NCI-H2107 treated with DMSO at 0.1 percent for 48 hours (cell line): ENCODE measurements around the gene HADHB.
"Not testable (repeated sequence)": the region's sequence is repeated elsewhere in the genome, so short reads cannot be mapped to it uniquely, and the experiment has no call there.

Experiments
- DNase-seq: peaks from one replicate; lab custom pipeline; 2025; ENCODE audit not compliant: unreplicated experiment; lab: John Stamatoyannopoulos, UW

The HADHB gene

DNA sequence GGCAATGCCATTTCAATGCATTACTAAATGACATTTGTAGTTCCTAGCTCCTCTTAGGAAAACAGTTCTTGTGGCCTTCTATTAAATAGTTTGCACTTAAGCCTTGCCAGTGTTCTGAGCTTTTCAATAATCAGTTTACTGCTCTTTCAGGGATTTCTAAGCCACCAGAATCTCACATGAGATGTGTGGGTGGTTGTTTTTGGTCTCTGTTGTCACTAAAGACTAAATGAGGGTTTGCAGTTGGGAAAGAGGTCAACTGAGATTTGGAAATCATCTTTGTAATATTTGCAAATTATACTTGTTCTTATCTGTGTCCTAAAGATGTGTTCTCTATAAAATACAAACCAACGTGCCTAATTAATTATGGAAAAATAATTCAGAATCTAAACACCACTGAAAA, 45.3 kb downstream of the HADHB start:
- no peak for DNase-seq

DNA sequence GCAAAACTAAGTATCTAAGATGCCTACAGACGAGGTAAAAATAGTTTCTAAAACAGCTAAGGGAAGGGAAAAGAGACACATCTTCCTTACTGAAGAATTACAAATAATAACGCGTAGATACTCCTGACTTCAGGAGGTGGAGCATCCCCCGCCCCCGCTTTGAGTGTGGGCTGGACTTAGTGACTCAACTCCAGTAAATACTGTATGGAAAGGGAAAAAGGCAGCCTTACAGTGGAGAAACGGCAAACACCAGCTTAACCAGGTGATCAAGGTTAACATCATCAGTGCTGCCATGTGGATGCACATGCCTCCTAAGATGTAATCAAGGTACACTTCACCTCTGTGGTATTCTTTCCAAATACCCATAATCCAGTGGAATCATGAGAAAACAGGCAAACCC, 47.9 kb downstream of the HADHB start:
- no peak for DNase-seq

DNA sequence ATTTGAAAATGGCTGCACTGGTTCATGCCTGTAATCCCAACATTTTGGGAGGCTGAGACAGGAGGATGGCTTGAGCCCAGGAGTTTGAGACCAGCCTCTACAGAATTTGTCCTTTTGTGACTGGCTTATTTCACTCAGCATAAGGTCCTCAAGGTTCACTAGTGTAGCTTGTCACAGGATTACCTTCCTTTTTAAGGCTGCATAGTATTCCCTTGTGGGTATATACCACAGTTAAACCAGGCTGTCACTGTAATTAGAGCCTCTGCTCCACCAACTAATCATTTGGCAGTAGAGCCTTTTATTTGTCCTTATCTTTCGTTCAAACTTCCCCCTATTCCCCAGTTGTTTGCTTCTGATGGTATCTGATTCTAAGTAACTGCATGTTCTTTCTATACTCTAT, 50.8 kb downstream of the HADHB start:
- no peak for DNase-seq

DNA sequence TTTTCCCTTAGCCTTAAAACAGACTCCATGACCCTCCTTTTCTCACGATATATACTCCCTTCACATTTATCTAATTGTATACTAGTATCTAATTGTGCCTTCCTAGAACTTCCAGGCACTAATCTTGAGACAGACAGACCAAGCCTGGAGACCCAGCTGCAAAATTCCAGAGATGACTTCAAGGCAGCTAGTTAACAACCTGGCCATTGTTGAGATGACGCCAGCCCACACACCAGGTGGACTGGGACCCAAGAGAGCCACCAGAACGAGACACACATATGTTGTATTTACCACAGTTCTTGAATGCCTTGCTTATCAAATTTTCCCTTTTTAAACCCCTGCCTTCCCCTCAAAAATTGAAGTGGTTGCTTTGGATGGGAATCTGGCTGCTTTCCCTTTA, 52.3 kb downstream of the HADHB start:
- DNase-seq = no peak

DNA sequence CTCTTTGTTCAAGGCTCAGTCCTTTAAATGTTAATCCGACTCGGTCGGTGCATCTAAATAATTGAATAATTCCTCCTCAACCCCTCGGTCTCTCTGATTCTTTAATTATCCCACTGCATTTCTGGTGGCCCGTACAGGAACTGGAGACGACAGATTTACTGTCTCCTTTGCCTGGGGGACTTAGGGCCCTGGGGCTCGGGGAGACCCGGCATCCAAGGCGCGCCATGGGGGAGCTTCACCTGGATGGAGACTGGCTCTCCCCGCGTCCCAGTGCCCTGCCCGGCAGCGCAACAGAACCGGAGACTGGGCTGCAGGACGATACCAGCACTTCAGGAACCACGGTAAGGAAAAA, 53.5 kb downstream of the HADHB start:
- no peak for DNase-seq

DNA sequence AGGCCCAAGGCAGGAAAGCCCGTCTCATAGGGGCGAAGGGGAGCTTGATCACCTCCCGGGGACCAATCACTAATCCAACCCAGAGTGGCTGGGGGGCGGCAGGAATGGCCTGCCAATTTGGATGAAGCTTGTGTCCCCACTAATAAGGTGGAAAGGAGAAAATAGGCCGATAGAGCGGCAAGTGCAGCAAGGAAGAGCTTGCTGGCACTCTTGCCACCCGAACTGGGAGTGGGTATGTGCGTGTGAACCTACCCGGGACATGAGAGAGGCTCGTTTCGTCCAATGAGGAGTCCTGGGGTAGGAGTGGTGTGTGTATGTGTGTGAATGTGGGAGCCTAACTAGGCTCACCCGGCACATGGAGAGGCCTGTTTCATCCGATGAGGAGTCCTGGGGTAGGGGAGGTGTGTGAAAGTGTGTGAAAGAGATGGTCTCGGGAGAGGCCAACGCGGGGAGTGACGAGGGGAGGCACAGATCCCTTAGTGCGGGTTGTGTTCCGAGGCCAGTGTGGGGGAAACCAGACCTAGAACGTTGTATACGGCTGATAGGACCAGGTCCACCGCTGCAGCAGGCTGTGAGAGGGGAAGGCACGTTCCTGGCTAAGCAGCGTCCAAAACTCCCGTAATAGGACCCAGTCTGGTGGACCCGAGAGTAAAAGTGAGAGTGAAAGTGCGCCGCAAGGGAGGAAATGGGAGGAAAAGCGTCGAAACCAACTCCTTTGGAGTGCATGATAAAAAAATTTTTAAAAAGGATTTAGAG, 54.1 kb downstream of the HADHB start:
- no peak for DNase-seq

DNA sequence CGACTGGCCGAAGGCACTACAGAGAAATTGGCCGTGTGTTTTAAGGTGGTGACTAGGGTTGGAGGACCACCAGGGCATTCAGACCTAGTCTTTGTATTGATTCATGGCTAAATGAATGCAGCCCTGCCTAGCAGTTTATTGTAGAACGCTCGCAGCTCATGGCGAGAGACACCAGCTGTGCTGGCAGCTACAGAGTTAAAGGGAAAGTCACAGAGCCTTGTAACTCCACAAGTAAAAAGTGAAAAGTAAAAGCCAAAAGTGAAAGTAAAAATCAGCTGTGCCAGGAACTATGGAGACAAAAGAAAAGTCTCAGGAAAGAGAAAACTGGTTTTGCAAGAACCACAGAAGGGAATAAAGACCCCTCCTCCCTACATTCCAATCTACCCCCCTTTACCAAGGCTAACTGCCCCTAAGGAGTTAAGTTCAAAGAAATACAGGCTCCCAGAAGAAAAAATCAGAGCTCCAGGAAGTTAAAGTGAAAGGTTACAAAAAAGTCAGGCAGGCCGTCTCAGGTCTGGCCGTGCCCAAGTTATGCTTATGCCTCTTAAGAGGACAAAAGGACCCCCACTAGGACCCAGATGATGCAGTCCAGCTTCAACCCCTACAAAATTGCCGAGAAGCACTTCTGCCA, 54.8 kb downstream of the HADHB start:
- no peak for DNase-seq

DNA sequence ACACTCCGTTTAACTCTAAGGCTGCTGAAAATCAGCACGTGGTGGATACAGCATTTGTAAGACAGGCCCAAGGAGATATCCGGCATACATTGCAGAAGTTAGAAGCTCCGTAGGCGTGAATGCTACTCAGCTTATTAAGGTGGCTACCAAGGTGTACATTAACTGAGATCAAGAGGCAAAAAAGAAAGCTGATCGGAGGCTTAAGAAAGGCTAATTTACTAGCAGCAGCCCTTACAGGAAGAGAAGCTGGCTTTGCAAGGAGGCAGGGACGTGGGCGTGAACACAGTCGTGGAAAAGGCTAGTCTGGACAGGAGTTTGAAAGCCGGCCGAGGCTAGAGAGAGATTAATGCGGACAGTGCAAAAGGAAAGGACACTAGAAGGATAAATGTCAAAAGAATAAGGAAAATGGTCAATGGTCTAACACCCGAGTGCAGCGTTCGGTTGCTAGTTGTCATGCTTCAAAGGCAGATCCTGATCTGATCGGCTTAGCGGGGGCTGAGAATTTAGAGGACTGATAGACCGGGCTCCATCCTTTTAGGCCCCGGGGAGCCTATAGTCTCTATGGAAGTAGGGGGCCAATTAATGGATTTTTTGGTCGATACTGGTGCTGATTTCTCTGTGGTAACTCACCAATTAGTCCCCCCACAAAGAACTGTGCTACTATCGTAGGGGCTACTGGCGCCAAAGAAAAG, 55.6 kb downstream of the HADHB start:
- DNase-seq = no peak

DNA sequence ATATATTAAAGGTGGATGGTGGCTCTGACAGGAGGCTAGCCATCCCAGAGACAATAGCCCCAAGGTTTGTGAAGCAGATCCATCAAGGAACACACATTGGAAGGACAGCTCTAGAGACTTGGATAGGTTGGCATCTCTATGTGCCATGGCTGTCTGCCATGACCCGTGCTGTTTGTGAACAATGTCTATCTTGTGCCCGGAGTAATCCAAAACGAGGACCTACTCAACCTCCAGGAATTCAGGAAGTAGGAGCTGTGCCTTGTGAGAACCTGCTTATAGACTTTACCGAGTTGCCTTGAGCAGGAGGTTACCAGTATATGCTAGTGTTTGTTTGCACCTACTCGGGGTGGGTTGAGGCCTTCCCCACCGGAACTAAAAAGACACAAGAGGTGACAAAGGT, 58.1 kb downstream of the HADHB start:
- DNase-seq = no peak

DNA sequence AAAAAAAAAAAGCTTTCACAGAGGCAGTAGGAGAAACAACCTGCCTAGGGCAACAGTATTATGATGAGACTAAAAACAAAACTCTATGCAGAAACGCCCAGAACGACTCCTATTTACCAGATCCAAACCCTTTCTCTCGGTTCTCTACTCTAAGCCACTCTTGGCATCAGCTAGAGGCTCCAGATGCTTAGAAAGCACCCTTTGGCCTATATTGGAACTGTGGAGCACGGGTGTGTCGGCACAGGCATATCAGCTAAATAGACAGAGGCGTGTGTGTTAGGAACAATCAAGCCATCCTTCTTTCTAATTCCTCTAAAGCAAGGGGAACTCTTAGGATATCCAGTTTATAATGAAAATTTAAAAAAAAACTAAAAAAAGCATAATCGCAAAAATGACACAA, 60.4 kb downstream of the HADHB start:
- DNase-seq = not testable (repeated sequence)

DNA sequence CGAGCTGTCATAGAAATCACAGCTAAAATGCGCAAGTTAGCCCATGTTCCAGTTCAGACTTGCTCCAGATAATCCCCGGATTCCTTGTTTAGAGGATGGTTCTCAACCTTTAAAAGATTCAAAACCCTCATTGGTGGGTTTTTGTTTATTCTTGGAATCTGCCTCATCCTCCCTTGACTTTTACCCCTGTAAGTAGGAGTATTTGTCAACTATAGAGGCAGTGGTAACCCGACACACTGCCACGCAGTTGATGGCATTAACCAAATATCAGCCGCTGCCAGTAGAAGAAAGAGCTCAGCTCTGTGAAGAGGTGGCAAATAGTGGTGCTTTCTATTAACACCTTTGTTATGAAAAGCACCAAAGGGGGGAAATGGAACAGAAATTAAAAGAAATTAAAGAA, 60.8 kb downstream of the HADHB start:
- no peak for DNase-seq

DNA sequence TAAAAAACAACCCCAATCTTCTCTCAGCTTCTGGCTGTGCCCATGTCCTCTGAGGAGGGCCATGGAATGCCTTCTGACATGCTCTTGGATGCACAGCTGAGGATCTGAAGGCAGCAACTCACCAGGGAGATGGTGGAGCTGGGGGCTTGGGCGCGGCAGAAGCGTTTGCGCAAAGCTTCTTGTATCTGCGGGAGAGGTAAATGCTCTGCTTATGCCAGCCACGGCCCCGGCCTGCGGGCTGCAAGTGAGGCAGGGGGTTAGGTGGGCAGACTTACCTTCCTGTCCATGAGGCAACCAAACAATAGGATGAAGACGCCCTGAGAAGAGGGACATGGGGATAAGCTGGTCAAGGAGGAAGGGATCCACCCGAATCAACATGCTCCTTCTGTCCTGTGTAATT, 65.2 kb downstream of the HADHB start:
- DNase-seq = no peak

DNA sequence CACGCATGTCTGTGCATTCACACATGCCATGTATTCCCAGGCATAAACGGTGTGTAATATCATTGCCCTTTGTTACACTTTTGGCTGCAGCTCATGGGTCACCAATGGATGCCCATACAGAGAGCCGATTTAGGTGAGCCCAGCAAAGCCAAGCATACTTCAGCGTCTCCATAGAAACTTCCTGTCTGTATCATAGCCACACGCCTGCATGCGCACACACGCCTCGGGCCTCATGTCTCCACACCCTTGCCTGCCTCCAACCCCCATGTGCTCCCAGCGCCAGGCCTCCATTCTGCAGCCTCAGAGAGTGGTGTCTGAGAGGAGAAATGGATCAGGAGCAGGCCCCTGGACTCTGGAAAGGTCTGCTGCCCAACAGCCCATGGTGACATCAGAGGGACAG, 67.7 kb downstream of the HADHB start:
- DNase-seq = no peak

DNA sequence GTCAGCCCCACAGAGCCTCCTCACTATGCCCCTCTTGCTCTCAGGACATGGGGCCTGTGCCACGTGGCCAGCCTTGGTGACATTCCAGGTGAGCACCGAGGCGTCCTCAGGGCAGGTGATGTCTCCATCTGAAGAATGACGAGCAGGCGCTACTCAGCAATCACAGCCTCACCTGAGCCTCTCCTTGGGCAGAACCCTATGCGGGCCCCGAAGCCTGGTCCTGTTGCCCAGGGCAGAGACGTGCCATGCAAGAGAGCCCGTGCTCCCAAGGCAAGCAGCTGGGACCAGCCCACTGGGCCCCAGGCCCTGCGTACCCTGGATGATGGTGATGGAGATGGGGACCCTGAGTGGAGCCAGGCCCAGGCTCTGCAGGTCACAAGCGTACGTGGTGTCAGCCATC, 68.7 kb downstream of the HADHB start:
- DNase-seq = no peak

DNA sequence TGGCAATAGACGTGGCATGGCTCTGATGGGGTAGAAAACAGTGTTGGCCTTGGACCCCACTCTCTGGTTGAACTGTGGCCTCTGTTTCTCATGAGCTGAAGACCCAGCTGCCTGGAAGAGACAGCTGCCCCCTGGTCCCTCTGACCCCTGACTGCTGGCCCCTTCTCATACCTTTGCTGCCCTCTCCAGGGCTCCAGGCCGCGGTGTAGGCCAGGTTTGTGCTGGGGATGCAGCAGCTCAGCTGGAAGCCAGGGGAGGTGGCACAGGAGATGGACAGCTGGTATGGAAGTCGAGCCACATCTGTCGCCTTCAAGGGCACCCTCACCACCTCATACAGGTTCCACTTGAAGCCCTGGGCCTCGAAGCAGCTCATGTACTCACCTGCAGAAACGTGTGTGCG, 69.5 kb downstream of the HADHB start:
- no peak for DNase-seq

DNA sequence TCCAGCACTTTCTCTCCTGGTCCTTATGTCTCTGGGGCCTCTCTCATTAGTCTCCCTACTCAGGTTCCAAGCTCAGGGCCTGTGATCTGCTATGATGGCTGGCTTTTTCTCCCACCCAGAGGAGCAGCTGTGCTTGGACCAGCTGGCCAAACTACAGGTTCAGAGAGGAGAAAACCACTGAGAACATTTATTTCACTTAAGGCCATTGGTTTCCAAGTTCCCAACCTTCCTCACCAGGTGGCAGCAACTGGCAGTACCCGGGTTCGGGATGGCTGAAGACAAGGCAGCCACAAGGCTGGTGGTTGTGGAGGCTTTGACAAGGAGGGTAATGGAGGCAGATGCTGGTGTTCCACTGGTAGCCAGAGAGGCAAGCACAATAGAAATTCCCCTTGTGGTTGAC, 71.3 kb downstream of the HADHB start:
- DNase-seq = peak; percentile 28

DNA sequence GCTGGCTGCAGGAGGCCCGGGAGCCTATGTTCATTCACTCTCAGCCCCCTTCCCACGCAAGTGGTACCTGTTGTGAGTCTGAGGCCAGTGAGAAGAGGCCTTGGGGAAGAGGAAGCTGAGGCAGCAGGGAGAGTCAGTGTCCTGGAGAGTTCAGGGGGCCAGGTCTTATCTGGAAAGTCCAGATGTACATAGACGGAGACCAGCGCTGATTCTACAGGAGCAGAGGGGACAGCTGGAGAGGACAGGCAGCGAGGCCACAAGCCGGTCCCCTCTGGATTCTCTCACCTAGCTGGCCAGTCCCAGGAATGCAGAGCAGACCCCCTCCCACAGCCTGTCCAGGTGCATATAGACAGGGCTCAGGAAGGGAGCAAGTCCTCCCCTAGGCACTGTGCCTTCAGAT, 72.1 kb downstream of the HADHB start:
- DNase-seq = no peak

DNA sequence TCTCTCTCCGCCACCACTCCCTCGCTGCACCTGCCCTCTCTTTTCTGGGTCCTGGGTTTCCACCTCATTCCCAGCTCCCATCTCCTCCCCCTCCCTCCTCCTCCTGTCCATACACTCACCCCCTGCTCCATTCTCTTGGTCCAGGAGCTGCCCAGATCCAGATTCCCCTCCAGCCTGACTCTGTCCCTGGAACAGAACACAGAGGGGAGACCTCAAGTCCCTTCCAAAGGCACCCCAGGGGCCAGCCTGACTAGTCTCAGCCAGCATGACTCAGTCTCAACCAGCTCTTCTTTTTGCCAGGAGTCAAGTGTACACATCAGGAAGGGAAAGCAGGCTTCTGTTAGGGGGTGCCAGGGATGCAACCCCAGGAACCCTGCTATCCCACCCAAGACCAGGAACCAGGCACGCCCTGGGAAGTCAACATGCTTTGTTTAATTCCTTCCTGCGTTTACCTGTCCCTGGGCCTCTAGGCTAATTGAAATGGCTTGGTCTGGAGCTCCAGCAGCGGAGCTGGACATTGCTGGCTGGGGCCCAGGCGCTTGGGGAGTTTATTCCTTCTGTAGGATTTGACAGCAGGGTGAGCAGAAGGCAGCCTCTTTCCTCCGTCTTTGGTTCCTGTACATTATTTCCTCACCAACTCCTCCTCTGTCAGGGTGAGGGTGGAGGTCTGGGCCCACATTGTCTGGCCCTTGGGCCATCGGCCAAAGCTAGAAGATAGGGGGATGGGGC, 72.8 kb downstream of the HADHB start:
- no peak for DNase-seq

DNA sequence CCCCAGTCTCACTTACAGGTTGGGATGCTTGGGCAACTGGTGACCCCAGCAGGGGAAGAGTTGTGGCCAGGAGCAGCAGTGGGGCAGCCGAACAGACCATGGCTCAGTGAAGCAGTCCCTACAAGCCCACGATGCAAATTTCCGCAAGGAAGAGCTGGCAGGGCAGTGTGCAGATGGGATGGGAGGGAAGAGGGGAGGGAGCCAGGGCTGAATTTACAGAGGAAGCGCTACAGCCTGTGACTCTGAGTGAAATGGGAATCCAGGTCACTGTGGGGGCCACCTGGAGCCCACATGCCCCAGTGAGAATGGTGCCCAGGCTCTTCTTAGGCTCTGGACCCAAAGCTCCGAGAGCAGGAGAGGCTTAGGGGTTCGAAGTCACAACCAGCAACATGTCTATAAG, 74.2 kb downstream of the HADHB start:
- no peak for DNase-seq

DNA sequence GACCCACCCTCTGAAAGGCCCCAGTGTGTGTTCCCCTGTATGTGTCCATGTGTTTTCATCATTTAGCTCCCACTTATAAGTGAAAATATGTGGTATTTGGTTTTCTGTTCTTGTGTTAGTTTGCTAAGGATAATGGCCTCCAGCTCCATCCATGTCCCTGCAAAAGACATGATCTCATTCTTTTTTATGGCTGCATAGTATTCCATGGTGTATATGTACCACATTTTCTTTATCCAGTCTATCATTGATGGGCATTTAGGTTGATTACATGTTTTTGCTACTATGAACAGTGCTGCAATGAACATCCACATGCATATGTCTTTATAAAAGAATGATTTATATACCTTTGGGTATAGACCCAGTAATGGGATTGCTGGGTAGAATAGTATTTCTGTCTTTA, 79.7 kb downstream of the HADHB start:
- not testable (repeated sequence) for DNase-seq

DNA sequence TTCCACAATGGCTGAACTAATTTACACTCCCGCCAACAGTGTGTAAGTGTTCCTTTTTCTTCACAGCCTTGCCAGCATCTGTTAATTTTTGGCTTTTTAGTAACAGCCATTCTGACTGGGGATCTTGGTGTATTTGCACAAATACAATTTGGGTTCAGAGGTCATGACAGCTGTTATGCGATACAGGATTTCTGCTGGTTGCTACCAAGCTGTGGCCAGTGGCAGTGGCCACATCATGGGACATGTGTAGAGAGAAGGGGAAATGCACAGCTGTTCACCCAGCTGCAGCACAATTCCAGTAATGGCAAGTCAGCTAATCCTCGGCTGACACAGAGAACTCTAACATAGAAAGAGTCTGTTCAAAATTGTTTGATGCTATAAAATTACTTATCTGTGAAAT, 80.2 kb downstream of the HADHB start:
- DNase-seq = no peak

DNA sequence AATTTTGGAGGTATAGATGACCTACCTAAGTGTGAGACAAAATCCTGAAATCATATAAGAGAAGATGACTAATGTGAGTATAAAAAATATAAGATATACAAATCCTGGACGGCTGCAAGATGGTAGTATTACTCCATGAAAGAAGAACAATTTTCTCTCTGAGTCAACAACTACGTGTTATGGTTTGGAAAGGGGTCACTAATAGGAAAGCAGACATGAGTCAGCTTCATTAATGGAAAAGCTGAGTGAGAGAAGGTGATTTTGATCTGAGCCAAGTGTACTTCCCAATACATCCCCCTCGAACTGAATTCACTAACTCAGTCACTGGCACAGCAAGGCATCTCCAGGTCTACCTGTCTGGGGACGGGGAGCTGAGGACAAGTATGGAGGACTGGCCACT, 81.1 kb downstream of the HADHB start:
- DNase-seq = no peak
